Stomach (tissue), 9 donors: ENCODE results near the gene TBCD. TPM values are rescaled to one million over a fixed set of nuclear protein-coding genes. Genes with fewer than 3 reads are reported as not detected.
A peak's percentile ranks its signal among the peaks of the same experiment; 100 is the strongest.

ENCODE experiments used
- DNase-seq, 2 donors: peaks; one replicate each; pipeline versions ENCODE4 v3.0.0 to v3.0.0-alpha.2; 2013 to 2019
- H3K27ac ChIP-seq, 5 donors: fragments of 200-600 bp in 4 of 5; sonication (generic) in 4 of 5; one replicate each; pipeline ENCODE4 v1.5.1; 2013 to 2019; ENCODE audit warnings: mild to moderate bottlenecking in 1 of 5, moderate library complexity in 1 of 5
- H3K27me3 ChIP-seq, 3 donors: fragments of 200-600 bp; sonication (generic); one replicate each; pipeline ENCODE4 v1.5.1; 2017 to 2019; ENCODE audit warnings: mixed run types in 1 of 3
- H3K36me3 ChIP-seq, 4 donors: fragments of 200-600 bp; sonication (generic); 1 replicate in 3 of 4; 2 replicates in 1 of 4; pipeline ENCODE4 v1.5.1; 2016 to 2019
- H3K4me1 ChIP-seq, 4 donors: fragments of 200-600 bp; sonication (generic); one replicate each; pipeline ENCODE4 v1.5.1; 2016 to 2019
- H3K4me3 ChIP-seq, 4 donors: fragments of 200-600 bp; sonication (generic) in 3 of 4; one replicate each; pipeline ENCODE4 v1.5.1; 2016 to 2019; ENCODE audit warnings: mild to moderate bottlenecking in 1 of 4
- H3K9me3 ChIP-seq, 4 donors: fragments of 200-600 bp; sonication (generic); one replicate each; pipeline ENCODE4 v1.5.1; 2016 to 2019
- CTCF ChIP-seq, 7 experiments: fragments of 450-650 bp in 4 of 7; fragments of 200-600 bp in 3 of 7; sonication (generic) in 3 of 7; IDR thresholded peaks; one replicate each; pipeline ENCODE4 v1.5.1; 2016 to 2019; ENCODE audit warnings: antibody characterized with exemption in 7 of 7, control low read depth in 2 of 7, mild to moderate bottlenecking in 1 of 7
- EP300 ChIP-seq: sonication (generic); formaldehyde crosslinking; IDR thresholded peaks from one replicate; pipeline ENCODE4 v1.6.1; 2017; ENCODE audit warnings: antibody characterized with exemption
- POLR2A ChIP-seq, 4 donors: fragments of 450-650 bp; IDR thresholded peaks; one replicate each; pipeline ENCODE4 v1.6.1; 2016; ENCODE audit warnings: antibody characterized with exemption in 4 of 4, control low read depth in 2 of 4, mild to moderate bottlenecking in 1 of 4, moderate library complexity in 1 of 4
- POLR2AphosphoS5 ChIP-seq, 3 donors: sonication (generic); formaldehyde crosslinking; IDR thresholded peaks; one replicate each; pipeline ENCODE4 v1.6.1; 2016; ENCODE audit warnings: antibody characterized with exemption in 3 of 3
- WGBS, 5 donors: extraction: QIAGEN DNeasy Blood & Tissue Kit in 3 of 5; methylation state at CpG; one replicate each; pipeline versions ENCODE4 v1.1.5 to v1.1.7; 2013 to 2018; 5-methylcytosine and 5-hydroxymethylcytosine counted together
- intact Hi-C: fragments of 100-400 bp; cut with DNase I; formaldehyde crosslinking; loops from one replicate; pipeline ENCODE4 v1.15.1; 2023; ENCODE audit warnings: low total_unique reads
- polyA plus RNA-seq, 3 donors: library from polyadenylated mRNA; stranded (reverse); fragments of 200-250 nt; gene quantifications; one replicate each; pipeline ENCODE4 v1.2.3, GENCODE V29; 2013
- total RNA-seq, 5 donors: library from RNA; depleted of rRNA; stranded (reverse); fragments of >200 nt; gene quantifications; one replicate each; pipeline versions ENCODE4 v1.1.0 to v1.2.3, GENCODE V29; 2014 to 2016
- donor health status: healthy with polysubstance abuse.
- donor health status: Bipolar disorder and iron deficiency.
- donor health status: healthy.

Gene TBCD
- total and polyA plus RNA-seq, 8 donors, result 51.2 to 155 (median 101) TPM

DNA sequence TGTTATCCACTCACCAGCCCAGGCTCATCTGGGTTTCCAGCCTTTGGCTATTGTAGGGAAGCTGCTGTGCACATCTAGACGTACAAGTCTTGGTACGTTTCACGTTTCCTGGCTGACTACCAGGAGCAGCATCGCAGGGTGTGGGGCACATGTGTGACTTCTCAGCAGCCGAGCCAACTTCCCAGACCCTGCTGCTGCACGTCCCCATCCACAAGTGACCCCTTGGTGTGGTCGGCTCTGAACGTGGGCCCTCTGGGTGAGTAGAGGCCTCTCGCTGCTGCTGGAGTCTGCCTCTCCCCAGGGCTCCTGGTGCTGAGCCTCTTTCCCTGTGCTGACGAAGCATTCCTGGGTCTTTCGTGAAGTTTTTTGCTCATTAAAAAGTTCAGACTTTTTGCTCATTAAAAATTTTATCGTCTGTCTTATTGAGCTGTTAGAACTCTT, 158.2 kb downstream of the TBCD start:
- no peaks in the 10 kb centered on the region for H3K27me3 ChIP-seq
- peaks cover 0 to 28% (median 18%) of the 10 kb centered on the region in 4 donors for H3K4me1 ChIP-seq
- intact Hi-C loops, result loop anchor here (5.0 kb wide), 2 partner anchors 33 to 128 kb away; no protein-coding TSS in a partner anchor
- TF ChIP-seq CTCF (IDR thresholded peaks at IDR 0.05) (no peak), POLR2AphosphoS5 (IDR thresholded peaks at IDR 0.05) (no peak), POLR2A (IDR thresholded peaks at IDR 0.05) (no peak), EP300 (no peak)
- 55 to 74% (median 58%) methylated on average over 9 to 12 of the region's 12 CpGs for WGBS, 5 donors
- H3K36me3 ChIP-seq, result peaks cover 17 to 80% (median 65%) of the 10 kb centered on the region in 4 donors
- no peak for DNase-seq
- no peak overlapping the region for H3K4me3 ChIP-seq
- H3K9me3 ChIP-seq, result no peaks in the 10 kb centered on the region
- peak overlapping the region; percentile 9 to 48 (median 38) for H3K27ac ChIP-seq

GRCh38 chr17:82910770-82911169, 158.9 kb downstream of the TBCD start:
- TF ChIP-seq EP300 (no peak), POLR2AphosphoS5 (IDR thresholded peaks at IDR 0.05) (no peak), POLR2A (IDR thresholded peaks at IDR 0.05) (no peak), CTCF (IDR thresholded peaks at IDR 0.05) (no peak)
- intact Hi-C loops, result loop anchor here (5.0 kb wide), 2 partner anchors 33 to 128 kb away; no protein-coding TSS in a partner anchor
- Histone ChIP-seq H3K4me3 (no peak overlapping the region), H3K9me3 (no peaks in the 10 kb centered on the region), H3K36me3 (peaks cover 15 to 82% (median 66%) of the 10 kb centered on the region in 4 donors), H3K4me1 (peaks cover 0 to 28% (median 18%) of the 10 kb centered on the region in 4 donors), H3K27me3 (no peaks in the 10 kb centered on the region), H3K27ac (no peak overlapping the region)
- WGBS, 5 donors, result 76 to 85% (median 82%) methylated on average over 9 of the region's 9 CpGs
- no peak for DNase-seq

GRCh38 chr17:82911822-82912221, 160.0 kb downstream of the TBCD start:
- no peak for TF ChIP-seq POLR2A (IDR thresholded peaks at IDR 0.05)
- no peak for TF ChIP-seq POLR2AphosphoS5 (IDR thresholded peaks at IDR 0.05)
- no peak for TF ChIP-seq CTCF (IDR thresholded peaks at IDR 0.05)
- TF ChIP-seq EP300, result no peak
- Histone ChIP-seq H3K27me3 (no peaks in the 10 kb centered on the region), H3K4me1 (peaks cover 0 to 28% (median 18%) of the 10 kb centered on the region in 4 donors), H3K36me3 (peaks cover 6 to 75% (median 58%) of the 10 kb centered on the region in 4 donors), H3K9me3 (no peaks in the 10 kb centered on the region), H3K27ac (no peak overlapping the region), H3K4me3 (no peak overlapping the region)
- DNase-seq, result no peak
- 78 to 90% (median 87%) methylated on average over 14 of the region's 14 CpGs for WGBS, 5 donors
- intact Hi-C loops, result loop anchor here (5.0 kb wide), 2 partner anchors 35 to 130 kb away; no protein-coding TSS in a partner anchor

- H3K9me3 ChIP-seq, result no peaks in the 10 kb centered on the region
- no peak overlapping the region for H3K4me3 ChIP-seq
- 80 to 93% (median 83%) methylated on average over 15 to 20 of the region's 20 CpGs for WGBS, 5 donors
- no peak for DNase-seq
- TF ChIP-seq CTCF (IDR thresholded peaks at IDR 0.05), result no peak
- H3K27ac ChIP-seq, result no peak overlapping the region
- H3K27me3 ChIP-seq, result no peaks in the 10 kb centered on the region
- peaks cover 0 to 67% (median 50%) of the 10 kb centered on the region in 4 donors for H3K36me3 ChIP-seq
- peaks cover 0 to 28% (median 18%) of the 10 kb centered on the region in 4 donors for H3K4me1 ChIP-seq
- intact Hi-C loops, result loop anchor here (5.0 kb wide), 2 partner anchors 35 to 130 kb away; no protein-coding TSS in a partner anchor
Observed at GRCh38 chr17:82912484-82913089, 160.7 kb downstream of the TBCD start.
